GM03348 (cell line): ENCODE results near the gene EFCAB8.
"Not testable (repeated sequence)": the region's sequence is repeated elsewhere in the genome, so short reads cannot be mapped to it uniquely, and the experiment has no call there.

Experiments used
- DNase-seq: peaks from one replicate; pipeline ENCODE4 v3.0.0; 2012; ENCODE audit warnings: low spot score

EFCAB8 gene

GRCh38 chr20:32972181-32973076 lies 113.7 kb downstream of the EFCAB8 start:
- DNase-seq, result no peak

- DNase-seq, result no peak
Observed at GRCh38 chr20:32973077-32973717, 114.5 kb downstream of the EFCAB8 start.

- DNase-seq, result not testable (repeated sequence)
Observed at GRCh38 chr20:32974204-32975064, 115.7 kb downstream of the EFCAB8 start.

- not testable (repeated sequence) for DNase-seq
Observed at GRCh38 chr20:32975121-32975520, 116.4 kb downstream of the EFCAB8 start.

GRCh38 chr20:32975698-32976674 lies 117.3 kb downstream of the EFCAB8 start:
- DNase-seq, result no peak

- DNase-seq, result no peak
Observed at GRCh38 chr20:32976746-32977145, 118.0 kb downstream of the EFCAB8 start.

GRCh38 chr20:32977281-32978008 lies 118.7 kb downstream of the EFCAB8 start:
- no peak for DNase-seq

- no peak for DNase-seq
Observed at GRCh38 chr20:32978009-32978335, 119.2 kb downstream of the EFCAB8 start.

GRCh38 chr20:32979201-32979998 lies 120.7 kb downstream of the EFCAB8 start:
- no peak for DNase-seq

- no peak for DNase-seq
Observed at GRCh38 chr20:32980131-32980941, 121.6 kb downstream of the EFCAB8 start.

GRCh38 chr20:32980990-32981389 lies 122.3 kb downstream of the EFCAB8 start:
- DNase-seq, result no peak

- no peak for DNase-seq
Observed at GRCh38 chr20:32982617-32983458, 124.1 kb downstream of the EFCAB8 start.

GRCh38 chr20:32983459-32984112 lies 124.9 kb downstream of the EFCAB8 start:
- DNase-seq, result no peak

GRCh38 chr20:32984196-32984595 lies 125.5 kb downstream of the EFCAB8 start:
- no peak for DNase-seq

- no peak for DNase-seq
Observed at GRCh38 chr20:32984631-32985354, 126.1 kb downstream of the EFCAB8 start.

- DNase-seq, result no peak
Observed at GRCh38 chr20:32985596-32985995, 126.9 kb downstream of the EFCAB8 start.
